Stimulated activated CD8-positive, alpha-beta memory T cell treated with anti-CD3 and anti-CD28 coated beads, Interleukin-4, amount 100 ng/mL, for 24 hours (primary cell): ENCODE measurements around the gene CUBN.

Experiments used
- DNase-seq: peaks from one replicate; pipeline ENCODE4 v3.0.0-alpha.2; 2020; ENCODE audit warnings: low read depth

Gene CUBN

DNA sequence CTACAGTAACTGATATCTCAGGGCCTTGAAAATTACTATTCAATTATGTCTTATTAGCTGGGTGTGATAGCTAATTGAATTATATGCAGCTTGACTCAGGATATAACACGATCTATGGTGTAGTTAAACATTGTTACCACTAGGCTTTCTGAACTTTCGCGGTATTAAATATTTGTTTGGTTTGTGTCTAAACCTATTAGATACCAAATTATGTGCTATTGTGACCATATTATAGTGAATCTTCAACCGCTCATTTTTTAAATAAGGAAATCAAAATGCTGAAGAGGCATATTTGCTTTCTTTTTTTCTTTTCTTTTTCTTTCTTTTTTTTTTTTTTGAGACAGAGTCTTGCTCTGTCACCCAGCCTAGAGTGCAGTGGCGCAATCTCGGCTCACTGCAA lies 213.1 kb downstream of the CUBN start:
- DNase-seq, result no peak

DNA sequence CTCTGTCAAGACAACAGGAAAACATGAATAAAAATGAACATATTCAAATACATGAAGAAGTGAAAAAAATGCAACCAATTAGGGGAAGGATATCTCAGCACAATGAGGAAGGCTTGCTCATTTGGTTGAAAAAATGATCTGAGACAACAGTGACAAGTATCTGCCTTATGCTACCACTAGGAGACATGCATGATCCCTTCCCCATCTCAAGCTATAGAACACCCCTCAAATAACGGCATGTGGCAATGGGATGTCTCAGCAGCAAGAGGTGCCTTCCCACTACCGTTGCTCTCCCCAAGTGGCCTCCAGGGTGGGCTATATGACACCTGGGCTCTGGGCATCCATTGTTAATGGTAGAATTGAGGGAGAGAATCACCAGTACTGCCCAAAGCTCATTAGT lies 214.3 kb downstream of the CUBN start:
- no peak for DNase-seq

DNA sequence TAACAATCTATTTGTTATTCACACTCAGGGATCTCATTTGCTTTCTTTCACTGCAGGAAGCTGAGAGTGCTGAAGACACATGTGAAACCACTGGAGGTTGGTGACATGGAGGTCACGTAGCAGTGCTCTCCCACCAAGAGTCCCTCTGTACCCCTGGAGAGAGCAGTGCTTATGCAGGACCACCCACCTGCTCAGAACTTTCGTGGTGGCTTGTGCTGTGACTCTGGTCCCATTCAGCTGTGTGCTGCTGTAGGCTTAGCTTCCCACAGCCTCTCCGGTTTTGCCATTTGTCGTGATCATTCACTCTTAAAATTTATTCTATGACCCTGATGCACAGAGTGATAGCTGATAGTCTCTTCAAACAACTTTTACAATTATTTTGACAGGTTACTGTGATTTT lies 216.3 kb downstream of the CUBN start:
- no peak for DNase-seq

DNA sequence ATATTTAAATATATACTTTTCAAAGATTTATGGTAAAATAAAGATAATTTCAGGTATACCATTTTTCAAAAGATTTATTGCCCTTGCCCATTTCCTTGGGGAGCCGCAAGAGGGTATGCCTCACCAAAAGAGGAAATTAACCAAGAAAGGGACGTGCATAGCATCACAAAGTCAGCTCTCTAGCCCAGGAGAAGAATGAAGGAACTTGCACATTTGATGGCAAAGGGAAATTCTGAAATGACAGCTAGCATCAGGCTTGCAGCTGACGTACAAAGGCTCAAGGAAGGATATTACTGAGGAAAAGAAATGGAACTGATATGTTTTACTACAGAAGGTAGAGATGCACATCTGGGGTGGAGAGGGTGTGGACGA lies 218.8 kb downstream of the CUBN start:
- DNase-seq, result no peak

DNA sequence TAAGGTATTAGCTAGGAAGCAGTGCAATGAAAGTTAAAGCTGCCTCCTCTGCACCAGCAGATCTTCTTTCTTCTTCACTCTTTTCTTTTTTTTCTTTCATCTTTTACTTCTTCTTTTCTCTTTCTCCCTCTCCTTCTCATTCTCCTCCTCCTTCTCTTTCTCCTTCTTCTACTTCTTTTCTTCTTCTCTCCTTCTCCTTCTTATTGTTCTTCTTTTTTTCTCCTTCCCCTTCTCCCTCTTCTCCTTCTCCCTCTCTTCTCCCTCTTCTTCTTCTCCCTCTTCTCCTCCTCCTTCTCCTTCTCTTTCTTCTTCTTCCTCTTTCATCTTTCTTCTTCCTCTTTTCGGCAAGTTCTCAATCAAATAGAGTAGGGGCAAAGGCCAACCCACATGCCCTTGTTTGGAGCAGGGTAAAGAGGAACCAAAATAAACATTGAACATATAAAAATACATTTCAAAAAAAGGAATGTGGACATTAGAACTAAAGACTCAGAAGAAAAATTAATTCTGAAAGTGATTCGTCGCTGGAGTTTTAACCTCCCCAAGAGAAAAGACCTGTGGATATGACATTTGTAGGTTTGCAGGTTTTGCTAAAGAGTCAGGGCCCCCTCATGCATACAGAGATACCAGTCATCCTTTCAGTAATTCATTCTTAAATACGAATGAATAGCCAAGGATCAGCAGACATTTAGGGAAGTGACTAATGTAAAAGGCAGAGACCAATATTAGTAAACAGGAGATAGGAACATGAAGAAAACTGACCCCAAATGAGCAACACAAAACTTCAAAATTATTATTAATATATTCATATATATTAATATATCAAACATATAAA lies 219.4 kb downstream of the CUBN start:
- no peak for DNase-seq

DNA sequence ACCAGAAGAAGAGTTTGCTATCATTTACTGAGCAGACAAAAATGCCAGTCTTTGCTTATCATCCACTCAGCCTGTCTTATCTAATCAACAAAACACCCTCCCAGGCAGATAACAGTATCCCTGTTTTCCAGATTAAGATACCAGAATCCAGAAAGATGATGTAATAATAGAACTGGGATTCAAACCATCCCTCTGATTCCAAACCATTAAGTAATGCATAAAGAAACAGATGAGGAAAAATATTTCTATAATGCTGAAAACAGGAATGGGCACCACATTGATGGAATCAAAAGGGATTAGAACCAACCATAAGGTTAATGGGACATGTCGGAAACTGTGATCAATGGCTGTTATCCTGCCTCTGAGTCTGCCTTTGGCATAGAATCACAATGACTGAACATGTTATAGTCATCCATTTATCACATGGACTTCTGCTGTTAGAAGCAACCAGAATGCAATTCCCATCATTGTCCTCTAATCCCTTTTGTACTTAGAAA lies 220.3 kb downstream of the CUBN start:
- no peak for DNase-seq

DNA sequence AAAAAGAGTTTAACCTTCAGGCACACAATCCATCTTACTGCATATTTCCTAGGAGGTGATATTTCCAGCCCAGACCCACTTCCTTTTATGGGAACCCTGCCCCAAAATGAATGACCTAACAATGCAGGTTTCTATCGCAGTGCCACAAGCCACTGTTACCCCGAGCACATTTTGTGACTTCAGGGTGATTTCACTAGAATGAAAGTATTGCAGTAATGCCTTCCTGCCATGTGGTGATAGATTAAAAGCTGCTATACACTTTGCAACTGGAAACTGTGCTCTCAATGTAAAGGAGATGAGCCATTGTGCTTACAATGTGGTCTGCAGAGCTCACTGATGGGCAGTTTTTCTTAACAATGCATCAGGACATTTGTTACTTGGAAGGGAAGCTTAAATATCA lies 221.9 kb downstream of the CUBN start:
- no peak for DNase-seq

- no peak for DNase-seq
Measured at GRCh38 chr10:16905320-16905719, 224.3 kb downstream of the CUBN start.

DNA sequence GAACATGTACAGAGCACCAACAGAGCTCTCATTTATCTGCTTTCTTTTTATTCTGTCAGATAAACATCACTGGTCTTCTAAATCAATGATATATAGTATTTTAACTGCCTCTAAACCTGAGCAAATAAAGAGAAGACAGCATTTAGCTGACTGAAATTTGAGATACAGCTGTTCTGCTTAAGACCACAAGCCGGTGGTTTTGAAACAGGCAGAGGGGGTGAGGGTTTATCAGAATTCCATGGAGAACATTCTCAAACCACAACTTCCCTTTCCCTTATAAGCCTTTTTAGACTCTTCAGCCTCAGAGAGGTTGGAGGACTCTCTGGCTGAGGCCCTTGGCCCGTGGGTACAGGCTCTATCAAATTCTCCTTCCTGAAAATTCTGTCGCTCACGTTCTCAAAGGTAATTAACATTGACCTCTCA lies 225.0 kb downstream of the CUBN start:
- no peak for DNase-seq

- no peak for DNase-seq
Measured at GRCh38 chr10:16904049-16904448, 225.6 kb downstream of the CUBN start.

GRCh38 chr10:16902606-16903005 lies 227.0 kb downstream of the CUBN start:
- no peak for DNase-seq

DNA sequence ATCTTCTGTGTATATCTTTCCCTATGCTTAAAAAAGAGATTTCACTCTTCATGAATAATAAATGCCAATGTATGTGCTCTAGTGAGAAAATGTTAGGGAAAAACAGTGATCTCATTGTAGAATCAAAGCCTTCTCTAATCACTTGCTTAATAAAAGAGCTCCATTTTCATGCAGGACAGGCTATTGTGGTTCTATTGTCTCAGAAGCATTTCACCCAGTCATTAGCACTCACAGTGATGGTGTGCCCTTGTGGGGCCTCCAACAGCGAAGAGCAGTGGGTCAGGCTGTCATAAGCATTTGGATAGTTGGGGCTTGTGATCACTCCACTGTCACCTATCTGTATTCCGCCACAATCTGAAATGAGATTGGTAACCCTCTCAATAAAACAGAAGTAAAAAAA lies 228.5 kb downstream of the CUBN start:
- DNase-seq, result no peak

DNA sequence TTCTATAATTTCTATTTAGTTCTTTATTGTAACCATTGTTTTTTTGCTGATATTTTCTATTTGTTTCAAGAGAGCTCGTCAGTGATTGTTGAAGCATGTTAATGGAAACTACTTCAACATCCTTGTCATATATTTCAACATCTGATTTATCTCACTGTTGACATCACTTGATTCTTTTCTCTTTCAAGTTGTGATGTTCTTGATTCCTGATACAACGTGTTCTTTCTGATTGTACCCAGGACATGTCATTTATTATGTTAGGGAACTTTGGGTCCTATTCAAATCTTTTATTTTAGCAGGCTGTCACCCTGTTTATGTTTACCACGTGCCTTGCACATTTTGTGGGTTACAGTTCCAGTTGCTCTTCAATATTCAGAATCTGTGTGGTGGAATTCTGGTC lies 232.6 kb downstream of the CUBN start:
- DNase-seq, result no peak

- no peak for DNase-seq
Measured at GRCh38 chr10:16894821-16895220, 234.8 kb downstream of the CUBN start.

DNA sequence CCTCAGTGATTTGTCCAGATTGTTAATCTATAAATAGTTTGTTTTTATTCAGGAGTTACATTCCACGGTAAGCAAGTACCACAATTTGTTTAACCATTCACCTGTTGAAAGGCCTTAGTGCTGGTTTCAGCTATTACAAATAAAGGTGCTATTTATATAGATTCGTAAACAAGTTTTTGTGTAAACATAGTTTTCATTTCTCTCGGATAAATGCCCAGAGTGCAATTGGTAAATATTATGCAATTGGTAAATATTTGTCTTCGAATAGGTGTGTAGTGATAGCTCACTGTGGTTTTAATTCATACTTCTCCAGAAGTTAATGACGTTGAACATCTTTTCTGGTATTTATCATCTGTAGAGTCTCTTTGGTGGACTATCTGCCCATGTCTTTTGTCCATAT lies 235.9 kb downstream of the CUBN start:
- no peak for DNase-seq

- peak; percentile 12 for DNase-seq
Measured at GRCh38 chr10:16891375-16892313, 238.0 kb downstream of the CUBN start.

DNA sequence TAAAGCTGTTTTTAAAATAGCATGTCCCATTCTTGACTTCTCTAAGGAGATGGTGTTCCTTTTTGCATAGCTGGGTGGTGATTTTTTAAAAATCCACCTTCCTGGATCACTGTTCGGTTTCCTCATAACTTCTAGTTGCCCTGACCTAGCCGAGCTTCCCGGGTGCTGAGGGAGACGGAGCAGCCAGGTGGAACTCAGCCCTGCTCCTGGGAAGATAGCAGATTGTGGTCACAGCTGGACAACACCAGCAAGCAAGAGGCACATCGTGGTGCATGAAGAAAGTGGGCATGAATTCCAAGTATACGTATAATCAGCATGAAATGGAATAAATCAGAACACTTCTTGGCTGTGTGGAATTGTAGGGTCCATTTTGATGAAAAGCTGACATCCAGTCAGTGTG lies 238.9 kb downstream of the CUBN start:
- DNase-seq, result no peak

DNA sequence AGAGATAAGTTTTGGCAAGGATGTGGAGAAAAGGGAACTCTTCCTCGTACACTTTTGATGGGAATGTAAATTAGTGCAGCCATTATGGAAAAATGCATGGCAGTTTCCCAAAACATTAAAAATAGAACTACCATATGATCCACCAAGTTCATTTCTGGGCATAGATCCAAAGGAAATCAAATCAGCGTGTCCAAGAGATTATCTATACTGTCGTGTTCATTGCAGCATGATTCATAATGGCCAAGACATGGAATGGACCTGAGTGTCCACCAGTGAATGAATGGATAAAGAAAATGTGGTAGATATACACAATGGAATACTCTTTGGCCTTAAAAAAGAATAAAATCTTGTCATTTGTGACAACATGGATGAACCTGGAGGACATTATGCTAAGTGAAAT lies 242.0 kb downstream of the CUBN start:
- DNase-seq, result no peak

DNA sequence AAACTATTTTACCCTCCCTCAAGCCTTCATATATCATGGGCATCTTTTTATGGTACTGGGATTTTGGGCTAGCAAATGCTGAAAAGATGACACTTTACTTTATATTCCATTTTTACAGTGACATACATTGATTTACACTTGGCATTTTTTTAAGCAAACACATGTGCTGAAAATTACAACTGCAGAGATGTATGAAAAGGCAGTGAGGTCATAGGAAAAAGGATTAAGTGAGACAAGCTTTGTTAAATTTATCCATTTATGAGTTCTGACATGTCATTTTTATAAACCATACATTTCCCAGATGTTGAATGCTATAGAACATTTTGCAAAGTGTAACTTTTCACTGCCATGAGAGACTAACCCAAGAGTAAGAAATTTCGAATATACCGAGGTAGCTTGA lies 243.6 kb downstream of the CUBN start:
- no peak for DNase-seq

DNA sequence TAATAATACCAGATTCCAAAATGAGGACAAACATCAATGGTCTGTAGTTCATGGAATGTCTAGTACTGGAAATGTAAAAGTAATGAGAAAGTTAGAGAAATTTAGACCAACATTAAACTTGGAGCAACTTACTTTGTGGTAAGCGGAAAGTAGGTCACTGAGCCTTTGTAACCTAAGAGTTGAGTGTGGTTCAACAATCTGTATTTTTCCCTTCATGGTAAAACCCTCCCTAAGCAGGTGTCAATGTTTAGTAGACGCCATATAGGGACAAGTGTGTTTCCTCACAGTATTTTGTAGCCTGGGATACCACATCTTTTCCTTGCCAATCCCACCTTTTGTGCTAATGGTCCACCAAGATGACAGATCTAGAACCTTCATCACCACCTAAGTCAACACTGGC lies 245.1 kb downstream of the CUBN start:
- no peak for DNase-seq

GRCh38 chr10:16883084-16883483 lies 246.5 kb downstream of the CUBN start:
- no peak for DNase-seq

DNA sequence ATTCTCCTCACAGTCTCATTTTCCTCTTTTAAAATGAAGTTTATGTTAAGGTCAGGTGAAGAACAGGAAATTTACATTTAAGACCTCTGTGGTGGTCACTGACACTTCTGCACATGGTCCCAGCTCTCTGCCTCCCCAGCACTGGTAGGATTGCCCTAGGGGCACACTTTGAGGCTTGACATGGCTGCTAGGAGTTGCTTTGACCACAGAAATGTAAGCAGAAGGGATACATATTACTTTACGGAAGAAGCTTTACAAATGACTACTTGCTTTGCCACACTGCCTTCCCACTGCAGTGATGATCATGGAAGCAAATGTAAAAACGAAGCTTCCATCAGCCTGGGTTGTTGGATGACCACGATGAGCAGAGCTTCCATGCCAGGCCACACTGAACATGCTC lies 259.3 kb downstream of the CUBN start:
- no peak for DNase-seq

DNA sequence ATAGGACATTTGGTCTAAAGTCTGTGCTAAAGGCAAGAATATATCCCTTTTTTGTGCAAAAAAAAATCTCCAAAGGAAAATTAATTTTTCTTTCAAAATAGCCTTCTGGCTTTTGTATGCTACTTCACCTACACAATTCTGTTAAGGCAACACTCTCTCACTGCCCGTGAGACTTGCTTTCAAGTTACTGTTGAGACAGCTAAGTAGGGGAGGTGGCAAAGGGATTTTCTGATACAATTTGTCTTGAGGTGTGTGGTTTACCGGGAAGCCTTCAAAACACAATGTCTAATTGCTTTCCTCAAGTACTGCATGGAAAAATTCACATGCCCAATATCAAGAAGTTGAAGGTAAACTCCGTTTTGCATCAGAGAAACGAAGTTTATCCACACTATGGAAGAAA lies 261.6 kb downstream of the CUBN start:
- no peak for DNase-seq
